ENCODE data around the gene ARHGAP15. TPM values are rescaled to one million over a fixed set of nuclear protein-coding genes. Genes with fewer than 3 reads are reported as not detected.

Gene ARHGAP15
- total RNA-seq, 1 experiment from 2014 or later, result 0.42 TPM

DNA sequence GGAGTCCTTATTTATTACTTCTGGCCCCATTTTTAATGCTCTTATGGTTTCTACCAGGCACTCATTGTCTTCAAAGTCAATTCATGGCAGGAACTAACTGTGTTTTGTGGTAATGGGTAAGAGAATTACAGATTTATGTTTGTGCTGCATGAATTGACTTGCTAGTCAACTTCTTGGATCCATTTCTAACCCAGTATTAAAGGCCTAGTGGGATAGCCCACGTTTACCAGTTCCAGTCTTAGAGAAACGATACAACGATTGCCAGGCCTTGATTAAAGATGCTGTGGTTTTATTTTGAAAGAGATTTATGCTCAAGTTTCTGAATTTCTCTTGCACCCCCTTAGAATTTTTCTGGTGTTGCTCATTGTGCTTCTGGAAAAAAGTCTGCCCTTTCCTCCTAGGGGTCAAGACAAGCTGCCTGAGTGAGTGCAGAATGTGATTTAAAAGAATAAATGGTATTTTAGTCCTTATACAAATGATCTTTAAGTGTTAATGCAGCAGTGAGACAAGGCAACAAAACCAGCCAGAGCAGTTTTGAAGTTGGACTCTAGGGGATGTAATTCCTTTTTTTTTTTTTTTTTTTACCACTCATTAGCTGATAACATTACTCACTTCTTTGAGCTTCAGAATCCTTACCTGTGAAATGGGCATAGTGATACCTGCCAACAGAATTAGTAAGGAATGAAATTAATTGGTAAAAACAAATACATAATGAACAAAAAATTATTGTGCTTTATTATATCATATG, 101.5 kb downstream of the ARHGAP15 start:
- Histone ChIP-seq H3K4me1 (ENCODE audit: control insufficient read depth in 1 of 2, insufficient read depth in 2 of 2, low read length in 2 of 2) (no peaks in the 10 kb centered on the region), H3K36me3 (ENCODE audit: control insufficient read depth in 1 of 2, insufficient read depth in 2 of 2, low read length in 2 of 2) (no peaks in the 10 kb centered on the region), H3K4me3 (replicated peaks in 1 of 2; ENCODE audit: low read depth in 1 of 2, low read length in 2 of 2) (no peak overlapping the region), H3K9ac (ENCODE audit: low read length) (no peak overlapping the region), H3K9me3 (ENCODE audit: control insufficient read depth in 1 of 2, insufficient read depth in 1 of 2, low read depth in 1 of 2, low read length in 2 of 2) (no peaks in the 10 kb centered on the region), H3K9me2 (ENCODE audit: insufficient read depth) (no peaks in the 10 kb centered on the region), H3K4me2 (ENCODE audit: low read length) (no peak overlapping the region), H4K20me1 (ENCODE audit: insufficient read depth) (no peaks in the 10 kb centered on the region), H3K27ac (ENCODE audit: low read depth, low read length) (no peak overlapping the region), H3K79me2 (ENCODE audit: insufficient read depth, low read length) (no peaks in the 10 kb centered on the region), H3K27me3 (ENCODE audit: insufficient read depth, low read length) (peaks cover 5% of the 10 kb centered on the region; the same call in 1 of the 2 replicates), H2AFZ (ENCODE audit: low read depth, low read length, poor library complexity, severe bottlenecking) (no peak overlapping the region)
- CTCF ChIA-PET, result interaction anchor here (1.0 kb wide), 1 partner anchor 29 kb away, joined by 4 read pairs; no protein-coding TSS in a partner anchor
- DNase-seq (ENCODE audit: low read depth, low spot score) (no peak), ATAC-seq (no peak)
- no TSS peak for BruUV-seq (replicated peaks)
- POLR2A ChIA-PET, result no interaction called here
- RAD21 ChIA-PET (ENCODE audit: low non-redundant PET in 1 of 2, low total read pairs in 2 of 2, uncharacterized antibody in 2 of 2, unreplicated experiment in 2 of 2), result no interaction called here
- TF ChIP-seq RAD21 (IDR thresholded peaks at IDR 0.05; ENCODE audit: low read depth) (no peak), TCF7L2 (IDR thresholded peaks at IDR 0.05; ENCODE audit: borderline replicate concordance, extremely low read depth, insufficient read depth, insufficient read length) (no peak)
- TF ChIP-seq, protein P1, sequence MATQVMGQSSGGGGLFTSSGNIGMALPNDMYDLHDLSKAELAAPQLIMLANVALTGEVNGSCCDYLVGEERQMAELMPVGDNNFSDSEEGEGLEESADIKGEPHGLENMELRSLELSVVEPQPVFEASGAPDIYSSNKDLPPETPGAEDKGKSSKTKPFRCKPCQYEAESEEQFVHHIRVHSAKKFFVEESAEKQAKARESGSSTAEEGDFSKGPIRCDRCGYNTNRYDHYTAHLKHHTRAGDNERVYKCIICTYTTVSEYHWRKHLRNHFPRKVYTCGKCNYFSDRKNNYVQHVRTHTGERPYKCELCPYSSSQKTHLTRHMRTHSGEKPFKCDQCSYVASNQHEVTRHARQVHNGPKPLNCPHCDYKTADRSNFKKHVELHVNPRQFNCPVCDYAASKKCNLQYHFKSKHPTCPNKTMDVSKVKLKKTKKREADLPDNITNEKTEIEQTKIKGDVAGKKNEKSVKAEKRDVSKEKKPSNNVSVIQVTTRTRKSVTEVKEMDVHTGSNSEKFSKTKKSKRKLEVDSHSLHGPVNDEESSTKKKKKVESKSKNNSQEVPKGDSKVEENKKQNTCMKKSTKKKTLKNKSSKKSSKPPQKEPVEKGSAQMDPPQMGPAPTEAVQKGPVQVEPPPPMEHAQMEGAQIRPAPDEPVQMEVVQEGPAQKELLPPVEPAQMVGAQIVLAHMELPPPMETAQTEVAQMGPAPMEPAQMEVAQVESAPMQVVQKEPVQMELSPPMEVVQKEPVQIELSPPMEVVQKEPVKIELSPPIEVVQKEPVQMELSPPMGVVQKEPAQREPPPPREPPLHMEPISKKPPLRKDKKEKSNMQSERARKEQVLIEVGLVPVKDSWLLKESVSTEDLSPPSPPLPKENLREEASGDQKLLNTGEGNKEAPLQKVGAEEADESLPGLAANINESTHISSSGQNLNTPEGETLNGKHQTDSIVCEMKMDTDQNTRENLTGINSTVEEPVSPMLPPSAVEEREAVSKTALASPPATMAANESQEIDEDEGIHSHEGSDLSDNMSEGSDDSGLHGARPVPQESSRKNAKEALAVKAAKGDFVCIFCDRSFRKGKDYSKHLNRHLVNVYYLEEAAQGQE (IDR thresholded peaks at IDR 0.05; ENCODE audit: low read depth), result no peak
- TF ChIP-seq, protein P2, sequence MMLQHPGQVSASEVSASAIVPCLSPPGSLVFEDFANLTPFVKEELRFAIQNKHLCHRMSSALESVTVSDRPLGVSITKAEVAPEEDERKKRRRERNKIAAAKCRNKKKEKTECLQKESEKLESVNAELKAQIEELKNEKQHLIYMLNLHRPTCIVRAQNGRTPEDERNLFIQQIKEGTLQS (IDR thresholded peaks at IDR 0.05), result no peak
- TF ChIP-seq, protein P3, sequence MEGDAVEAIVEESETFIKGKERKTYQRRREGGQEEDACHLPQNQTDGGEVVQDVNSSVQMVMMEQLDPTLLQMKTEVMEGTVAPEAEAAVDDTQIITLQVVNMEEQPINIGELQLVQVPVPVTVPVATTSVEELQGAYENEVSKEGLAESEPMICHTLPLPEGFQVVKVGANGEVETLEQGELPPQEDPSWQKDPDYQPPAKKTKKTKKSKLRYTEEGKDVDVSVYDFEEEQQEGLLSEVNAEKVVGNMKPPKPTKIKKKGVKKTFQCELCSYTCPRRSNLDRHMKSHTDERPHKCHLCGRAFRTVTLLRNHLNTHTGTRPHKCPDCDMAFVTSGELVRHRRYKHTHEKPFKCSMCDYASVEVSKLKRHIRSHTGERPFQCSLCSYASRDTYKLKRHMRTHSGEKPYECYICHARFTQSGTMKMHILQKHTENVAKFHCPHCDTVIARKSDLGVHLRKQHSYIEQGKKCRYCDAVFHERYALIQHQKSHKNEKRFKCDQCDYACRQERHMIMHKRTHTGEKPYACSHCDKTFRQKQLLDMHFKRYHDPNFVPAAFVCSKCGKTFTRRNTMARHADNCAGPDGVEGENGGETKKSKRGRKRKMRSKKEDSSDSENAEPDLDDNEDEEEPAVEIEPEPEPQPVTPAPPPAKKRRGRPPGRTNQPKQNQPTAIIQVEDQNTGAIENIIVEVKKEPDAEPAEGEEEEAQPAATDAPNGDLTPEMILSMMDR (IDR thresholded peaks at IDR 0.05 in 2 of 3, conservative IDR thresholded peaks at IDR 0.05 in 1 of 3; ENCODE audit: borderline replicate concordance in 1 of 3, insufficient read depth in 1 of 3, low read depth in 2 of 3, low read length in 2 of 3), result no peak
- intact Hi-C loops (cut with micrococcal nuclease), result no loop called here
